HUES48 (cell line): ENCODE measurements around the gene TMTC3.

ENCODE experiments used
- H3K27ac ChIP-seq: one replicate; pipeline ENCODE4 v1.7.0; 2013; ENCODE audit warnings: low read depth, low read length, inconsistent platforms
- H3K27me3 ChIP-seq: 2 replicates; pipeline ENCODE4 v1.6.1; 2013; ENCODE audit warnings: mild to moderate bottlenecking, low read length; ENCODE audit not compliant: control insufficient read depth, insufficient read depth
- H3K36me3 ChIP-seq: 2 replicates; pipeline ENCODE4 v1.6.1; 2013; ENCODE audit warnings: low read length; ENCODE audit not compliant: control insufficient read depth, insufficient read depth
- H3K4me1 ChIP-seq: 2 replicates; pipeline ENCODE4 v1.6.1; 2013; ENCODE audit warnings: mild to moderate bottlenecking, low read length; ENCODE audit not compliant: control insufficient read depth, insufficient read depth
- H3K4me3 ChIP-seq: 2 replicates; pipeline ENCODE4 v1.5.1; 2013; ENCODE audit warnings: mild to moderate bottlenecking, low read depth, low read length
- H3K9ac ChIP-seq: 2 replicates; pipeline ENCODE4 v1.6.1; 2013; ENCODE audit warnings: mild to moderate bottlenecking, low read depth, low read length, moderate library complexity
- H3K9me3 ChIP-seq: 2 replicates; pipeline ENCODE4 v1.6.1; 2013; ENCODE audit warnings: low read length; ENCODE audit not compliant: control insufficient read depth, insufficient read depth

TMTC3 gene

DNA sequence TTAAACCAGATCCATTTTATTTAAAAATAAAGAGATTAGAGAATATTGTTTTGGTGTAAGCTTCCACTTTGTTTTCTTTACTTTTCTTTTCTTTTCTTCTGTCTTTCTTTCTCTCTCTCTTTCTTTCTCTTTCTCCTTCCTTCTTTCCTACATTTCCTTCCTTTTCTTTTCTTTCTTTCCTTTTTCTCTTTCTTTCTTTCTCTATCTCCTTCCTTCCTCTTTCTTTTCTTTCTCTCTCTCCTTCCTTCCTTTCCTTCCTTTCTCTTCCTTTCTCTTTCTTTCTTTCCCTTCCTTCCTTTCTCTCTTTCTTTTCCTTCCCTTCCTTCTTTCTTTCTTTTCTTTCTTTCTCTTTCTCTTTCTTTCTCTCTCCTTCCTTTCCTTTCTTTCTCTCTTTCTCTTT is 100.8 kb downstream of the TMTC3 start:
- no peaks in the 10 kb centered on the region for H3K9me3 ChIP-seq
- H3K4me3 ChIP-seq, result no peak overlapping the region
- peaks cover 18% of the 10 kb centered on the region for H3K4me1 ChIP-seq
- no peak overlapping the region for H3K9ac ChIP-seq
- H3K36me3 ChIP-seq, result no peaks in the 10 kb centered on the region
- H3K27me3 ChIP-seq, result no peaks in the 10 kb centered on the region
- H3K27ac ChIP-seq, result no peak overlapping the region

DNA sequence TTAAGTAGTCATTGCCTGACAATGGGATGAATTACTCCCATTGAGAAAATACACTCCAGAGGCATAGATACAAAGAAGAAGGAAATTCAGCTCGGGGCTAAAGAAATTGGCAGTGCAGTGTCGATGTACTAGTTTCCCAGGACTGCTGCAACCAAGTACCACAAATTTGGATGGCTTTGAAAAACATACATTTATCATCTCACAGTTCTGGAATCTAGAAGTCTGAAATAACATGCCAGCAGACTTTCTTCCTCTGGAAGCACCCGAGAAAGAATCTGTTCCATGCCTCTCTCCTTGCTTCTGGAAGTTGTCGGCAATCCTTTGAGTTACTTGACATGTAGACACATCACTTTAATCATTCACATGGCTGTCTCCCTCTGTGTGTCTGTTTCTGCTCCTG is 101.9 kb downstream of the TMTC3 start:
- Histone ChIP-seq H3K9ac (no peak overlapping the region), H3K36me3 (no peaks in the 10 kb centered on the region), H3K27me3 (no peaks in the 10 kb centered on the region), H3K9me3 (no peaks in the 10 kb centered on the region), H3K4me1 (peaks cover 21% of the 10 kb centered on the region), H3K4me3 (no peak overlapping the region), H3K27ac (no peak overlapping the region)

DNA sequence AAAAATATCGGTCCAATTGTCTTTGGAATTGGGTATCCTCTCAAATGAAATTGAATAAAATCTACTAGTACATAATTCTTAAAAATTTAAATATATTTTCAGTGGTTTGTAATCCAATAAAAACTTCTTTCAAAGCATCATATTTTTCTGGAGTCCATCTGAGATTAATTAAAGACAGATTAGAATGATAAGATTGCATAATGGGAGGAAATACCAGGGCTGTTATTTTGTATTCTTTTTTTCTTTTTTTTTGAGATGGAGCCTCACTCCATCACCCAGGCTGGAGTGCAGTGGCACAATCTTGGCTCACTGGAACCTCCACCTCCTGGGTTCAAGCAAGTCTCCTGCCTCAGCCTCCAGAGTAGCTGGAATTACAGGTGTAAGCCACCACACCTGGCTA is 103.8 kb downstream of the TMTC3 start:
- Histone ChIP-seq H3K9ac (no peak overlapping the region), H3K27me3 (no peaks in the 10 kb centered on the region), H3K27ac (no peak overlapping the region), H3K4me1 (peaks cover 21% of the 10 kb centered on the region), H3K4me3 (no peak overlapping the region), H3K9me3 (no peaks in the 10 kb centered on the region), H3K36me3 (no peaks in the 10 kb centered on the region)

DNA sequence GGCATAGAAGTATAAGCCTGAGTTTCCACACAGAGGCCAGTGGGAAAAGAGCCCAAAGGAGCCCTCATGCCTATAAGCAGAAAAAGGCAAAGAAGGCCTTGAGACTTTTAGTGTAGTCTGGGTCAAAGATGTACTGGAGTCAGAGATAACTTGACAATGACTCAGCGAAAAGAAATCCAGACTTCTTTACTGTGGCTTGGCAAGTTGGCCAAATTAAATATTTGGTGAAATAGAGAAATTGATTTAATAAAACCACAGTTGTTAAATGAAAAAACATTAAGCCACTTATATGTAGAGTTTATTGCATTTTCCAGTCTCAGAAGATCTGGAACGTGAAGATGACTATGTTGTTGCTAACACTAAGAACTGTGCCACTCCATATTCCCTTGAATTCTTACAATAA is 105.1 kb downstream of the TMTC3 start:
- H3K4me1 ChIP-seq, result peaks cover 21% of the 10 kb centered on the region
- H3K4me3 ChIP-seq, result no peak overlapping the region
- no peak overlapping the region for H3K27ac ChIP-seq
- no peaks in the 10 kb centered on the region for H3K27me3 ChIP-seq
- no peak overlapping the region for H3K9ac ChIP-seq
- H3K9me3 ChIP-seq, result no peaks in the 10 kb centered on the region
- H3K36me3 ChIP-seq, result no peaks in the 10 kb centered on the region

DNA sequence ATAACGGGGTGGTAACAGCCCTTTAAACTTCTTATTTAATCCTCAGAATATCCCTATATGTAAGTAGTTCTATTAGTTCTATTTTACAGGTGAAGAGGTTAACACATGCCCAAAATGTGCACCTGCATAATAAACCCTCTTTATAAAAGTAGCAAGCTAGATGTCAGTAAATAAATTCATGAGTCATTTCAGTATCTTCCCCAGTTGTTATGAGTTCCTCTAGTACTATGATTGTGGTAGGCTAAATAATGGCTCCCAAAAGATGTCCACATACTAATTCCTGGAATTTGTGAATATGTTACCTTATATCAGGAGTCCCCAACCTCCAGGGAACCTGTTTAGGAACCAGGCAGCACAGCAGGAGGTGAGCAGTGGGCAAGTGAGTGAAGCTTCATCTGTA is 106.5 kb downstream of the TMTC3 start:
- Histone ChIP-seq H3K27ac (no peak overlapping the region), H3K27me3 (no peaks in the 10 kb centered on the region), H3K4me3 (no peak overlapping the region), H3K9me3 (no peaks in the 10 kb centered on the region), H3K9ac (no peak overlapping the region), H3K4me1 (peaks cover 20% of the 10 kb centered on the region), H3K36me3 (no peaks in the 10 kb centered on the region)
